Measurements from ENCODE around the gene FSHR.

Gene FSHR

DNA sequence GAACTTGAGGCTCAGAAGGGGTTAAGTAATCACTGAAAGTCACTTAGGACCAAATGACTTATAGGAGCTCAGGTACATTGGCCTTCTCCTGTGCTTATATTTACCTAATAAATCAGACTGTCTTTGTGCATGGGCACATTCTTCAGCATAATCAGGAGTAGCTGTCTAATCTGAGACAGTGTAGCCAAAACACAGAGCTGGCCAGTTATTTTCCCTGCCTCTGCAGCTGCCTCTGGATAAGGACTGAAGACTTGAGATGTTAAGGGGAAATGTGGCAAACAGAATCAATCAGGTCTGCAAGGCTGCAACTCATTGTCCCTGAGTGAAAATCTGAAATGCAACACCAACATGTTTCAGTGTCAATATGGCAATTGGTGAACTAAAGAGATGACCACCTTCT, 1.5 kb downstream of the FSHR start:
- H3K27me3 ChIP-seq (replicated peaks; ENCODE audit: insufficient read depth, low read length): no peaks in the 10 kb centered on the region
- no peak overlapping the region for H3K4me2 ChIP-seq (ENCODE audit: low read depth, low read length)
- no peaks in the 10 kb centered on the region for H3F3A ChIP-seq (ENCODE audit: insufficient read depth, low read length)
- H3K9ac ChIP-seq (ENCODE audit: low read length): no peak overlapping the region
- no peaks in the 10 kb centered on the region for H4K20me1 ChIP-seq (ENCODE audit: insufficient read depth, low read length)
- H3K27ac ChIP-seq (ENCODE audit: low read length): no peak overlapping the region
- no peaks in the 10 kb centered on the region for H3K4me1 ChIP-seq (ENCODE audit: low read length)
- no peaks in the 10 kb centered on the region for H3K79me2 ChIP-seq (ENCODE audit: low read length)
- H3K9me3 ChIP-seq (replicated peaks; ENCODE audit: insufficient read depth, low read length): no peaks in the 10 kb centered on the region
- H3K4me3 ChIP-seq (ENCODE audit: low read length): no peak overlapping the region
- H3K9me2 ChIP-seq (replicated peaks; ENCODE audit: insufficient read depth, low read length): no peaks in the 10 kb centered on the region
- H2AFZ ChIP-seq (ENCODE audit: low read length): no peak overlapping the region
- TF ChIP-seq CTCF (IDR thresholded peaks at IDR 0.05; ENCODE audit: low read length): no peak
- TF ChIP-seq EZH2 (optimal IDR thresholded peaks at IDR 0.05; ENCODE audit: low read depth, low read length): no peak
- no peaks in the 10 kb centered on the region for H3K36me3 ChIP-seq (replicated peaks; ENCODE audit: insufficient read depth, low read length)
- no peak for DNase-seq

- H3K4me1 ChIP-seq (ENCODE audit: low read length): no peaks in the 10 kb centered on the region
- no peaks in the 10 kb centered on the region for H4K20me1 ChIP-seq (ENCODE audit: insufficient read depth, low read length)
- H3K9ac ChIP-seq (ENCODE audit: low read length): no peak overlapping the region
- no peak overlapping the region for H3K4me3 ChIP-seq (ENCODE audit: low read length)
- no peaks in the 10 kb centered on the region for H3K9me2 ChIP-seq (replicated peaks; ENCODE audit: insufficient read depth, low read length)
- H3K36me3 ChIP-seq (replicated peaks; ENCODE audit: insufficient read depth, low read length): no peaks in the 10 kb centered on the region
- TF ChIP-seq EZH2phosphoT487 (IDR thresholded peaks at IDR 0.05; ENCODE audit: low read length) (no peak), EZH2 (optimal IDR thresholded peaks at IDR 0.05; ENCODE audit: low read depth, low read length) (no peak), CTCF (IDR thresholded peaks at IDR 0.05; ENCODE audit: low read length) (no peak)
- H3K9me3 ChIP-seq (replicated peaks; ENCODE audit: insufficient read depth, low read length): no peaks in the 10 kb centered on the region
- no peak overlapping the region for H2AFZ ChIP-seq (ENCODE audit: low read length)
- no peaks in the 10 kb centered on the region for H3K27me3 ChIP-seq (replicated peaks; ENCODE audit: insufficient read depth, low read length)
- H3K4me2 ChIP-seq (ENCODE audit: low read depth, low read length): no peak overlapping the region
- DNase-seq: no peak
- H3K27ac ChIP-seq (ENCODE audit: low read length): no peak overlapping the region
- no peaks in the 10 kb centered on the region for H3K79me2 ChIP-seq (ENCODE audit: low read length)
- H3F3A ChIP-seq (ENCODE audit: insufficient read depth, low read length): no peaks in the 10 kb centered on the region
These were observed 7.9 kb downstream of the FSHR start for GRCh38 chr2:49146401-49146800.

- no peak overlapping the region for H3K9ac ChIP-seq (ENCODE audit: low read length)
- no peak overlapping the region for H2AFZ ChIP-seq (ENCODE audit: low read length)
- H4K20me1 ChIP-seq (ENCODE audit: insufficient read depth, low read length): no peaks in the 10 kb centered on the region
- H3F3A ChIP-seq (ENCODE audit: insufficient read depth, low read length): no peaks in the 10 kb centered on the region
- H3K36me3 ChIP-seq (replicated peaks; ENCODE audit: insufficient read depth, low read length): no peaks in the 10 kb centered on the region
- no peaks in the 10 kb centered on the region for H3K9me3 ChIP-seq (replicated peaks; ENCODE audit: insufficient read depth, low read length)
- H3K4me3 ChIP-seq (ENCODE audit: low read length): no peak overlapping the region
- H3K27ac ChIP-seq (ENCODE audit: low read length): no peak overlapping the region
- no peaks in the 10 kb centered on the region for H3K79me2 ChIP-seq (ENCODE audit: low read length)
- no peaks in the 10 kb centered on the region for H3K27me3 ChIP-seq (replicated peaks; ENCODE audit: insufficient read depth, low read length)
- no peak for TF ChIP-seq EZH2 (optimal IDR thresholded peaks at IDR 0.05; ENCODE audit: low read depth, low read length)
- TF ChIP-seq CTCF (IDR thresholded peaks at IDR 0.05; ENCODE audit: low read length): no peak
- no peak for TF ChIP-seq EZH2phosphoT487 (IDR thresholded peaks at IDR 0.05; ENCODE audit: low read length)
- no peak for DNase-seq
- H3K4me2 ChIP-seq (ENCODE audit: low read depth, low read length): no peak overlapping the region
- H3K9me2 ChIP-seq (replicated peaks; ENCODE audit: insufficient read depth, low read length): no peaks in the 10 kb centered on the region; the same call in 1 of the 2 replicates
- H3K4me1 ChIP-seq (ENCODE audit: low read length): no peaks in the 10 kb centered on the region
These were observed 22.5 kb downstream of the FSHR start for GRCh38 chr2:49131801-49132200.

Measured in MM.1S (cell line).